Natural killer cell (primary cell): ENCODE measurements around the gene CISTR. TPM values are rescaled to one million over a fixed set of nuclear protein-coding genes. Genes with fewer than 3 reads are reported as not detected.
"Not testable (repeated sequence)": the region's sequence is repeated elsewhere in the genome, so short reads cannot be mapped to it uniquely, and the experiment has no call there.

ENCODE experiments used
- ATAC-seq, 3 donors: fragments of 150-1000 bp in 2 of 3; fragments of 200-7000 bp in 1 of 3; cut with Tn5 transposase; 1 replicate in 1 of 3; 2 replicates in 2 of 3; pipeline ENCODE4 v1.10.0; 2021; ENCODE audit warnings: mild to moderate bottlenecking in 2 of 3, moderate library complexity in 2 of 3
- DNase-seq, 2 donors: peaks; one replicate each; pipeline versions ENCODE4 v3.0.0 to v3.0.0-alpha.2; 2013 to 2021; ENCODE audit warnings: mixed read lengths in 1 of 2
- H3K27ac ChIP-seq: one replicate; pipeline ENCODE4 v1.5.1; 2013; ENCODE audit warnings: mild to moderate bottlenecking, low read length
- H3K27me3 ChIP-seq: one replicate; pipeline ENCODE4 v1.6.1; 2013; ENCODE audit warnings: low read length; ENCODE audit not compliant: control insufficient read depth, insufficient read depth
- H3K36me3 ChIP-seq: one replicate; pipeline ENCODE4 v1.6.1; 2013; ENCODE audit warnings: low read length; ENCODE audit not compliant: control insufficient read depth, insufficient read depth
- H3K4me1 ChIP-seq: one replicate; pipeline ENCODE4 v1.6.1; 2013; ENCODE audit warnings: low read length; ENCODE audit not compliant: control insufficient read depth, insufficient read depth
- H3K4me3 ChIP-seq: one replicate; pipeline ENCODE4 v1.5.1; 2013; ENCODE audit warnings: low read length
- H3K9me3 ChIP-seq: one replicate; pipeline ENCODE4 v1.6.1; 2013; ENCODE audit warnings: low read length; ENCODE audit not compliant: control insufficient read depth, insufficient read depth
- H3K27ac Mint-ChIP-seq, 2 donors: one replicate each; pipeline ENCODE4 v1.8.0; 2022; ENCODE audit warnings: mild to moderate bottlenecking in 2 of 2, mixed read lengths in 2 of 2, moderate library complexity in 1 of 2
- H3K27me3 Mint-ChIP-seq, 2 donors: one replicate each; pipeline ENCODE4 v1.8.0; 2022; ENCODE audit warnings: low read depth in 2 of 2, mixed read lengths in 2 of 2
- H3K36me3 Mint-ChIP-seq: one replicate; pipeline ENCODE4 v1.8.0; 2022; ENCODE audit warnings: mixed read lengths
- H3K4me1 Mint-ChIP-seq, 2 donors: one replicate each; pipeline ENCODE4 v1.8.0; 2022; ENCODE audit warnings: mixed read lengths in 2 of 2
- H3K4me3 Mint-ChIP-seq: one replicate; pipeline ENCODE4 v1.8.0; 2022; ENCODE audit warnings: mild to moderate bottlenecking, moderate library complexity, mixed read lengths
- H3K9me3 Mint-ChIP-seq, 2 donors: one replicate each; pipeline ENCODE4 v1.8.0; 2022; ENCODE audit warnings: mixed read lengths in 2 of 2
- CTCF ChIP-seq: fragments of 200-600 bp; IDR thresholded peaks from one replicate; pipeline ENCODE4 v1.8.0; 2022; ENCODE audit warnings: antibody characterized with exemption
- WGBS: methylation state at CpG from one replicate; pipeline ENCODE4 v1.1.7; 2013; ENCODE audit warnings: missing lambda C conversion rate; ENCODE audit not compliant: insufficient coverage; 5-methylcytosine and 5-hydroxymethylcytosine counted together
- intact Hi-C: fragments of 100-400 bp; cut with micrococcal nuclease; formaldehyde crosslinking; loops from one replicate; pipeline ENCODE4 v1.14.2; 2022
- total RNA-seq, 4 donors: library from RNA; stranded (reverse); fragments of 120-200 nt in 1 of 4; gene quantifications; one replicate each; pipeline versions ENCODE4 v1.2.3 to v1.2.4, GENCODE V29; 2013 to 2022

CISTR gene
- total RNA-seq, 3 donors from 2014 or later (not counting 1 experiment from before 2014, with no cell fraction given): not detected

GRCh38 chr12:53766881-53767280, 15.1 kb upstream of the CISTR start:
- Mint-ChIP-seq H3K9me3 (no peaks in the 10 kb centered on the region), H3K27ac (no peak overlapping the region), H3K27me3 (peaks cover 43 to 83% of the 10 kb centered on the region in 2 donors), H3K36me3 (no peaks in the 10 kb centered on the region), H3K4me1 (no peaks in the 10 kb centered on the region), H3K4me3 (no peak overlapping the region)
- H3K27ac ChIP-seq: no peak overlapping the region
- DNase-seq (no peak), ATAC-seq (no peak)
- TF ChIP-seq CTCF: no peak
- intact Hi-C loops: no loop called here
- 74% methylated on average over 3 of the region's 3 CpGs for WGBS
- no peaks in the 10 kb centered on the region for H3K4me1 ChIP-seq
- H3K4me3 ChIP-seq: no peak overlapping the region
- no peaks in the 10 kb centered on the region for H3K36me3 ChIP-seq
- H3K9me3 ChIP-seq: no peaks in the 10 kb centered on the region
- H3K27me3 ChIP-seq: peaks cover 12% of the 10 kb centered on the region

- H3K9me3 ChIP-seq: no peaks in the 10 kb centered on the region
- no peak for DNase-seq
- H3K4me1 Mint-ChIP-seq: no peaks in the 10 kb centered on the region
- no peaks in the 10 kb centered on the region for H3K36me3 Mint-ChIP-seq
- H3K27ac Mint-ChIP-seq: no peak overlapping the region
- 90% methylated on average over 2 of the region's 2 CpGs for WGBS
- no peak overlapping the region for H3K4me3 Mint-ChIP-seq
- no peak for ATAC-seq
- H3K9me3 Mint-ChIP-seq: no peaks in the 10 kb centered on the region
- intact Hi-C loops: no loop called here
- peaks cover 46 to 86% of the 10 kb centered on the region in 2 donors for H3K27me3 Mint-ChIP-seq
- no peaks in the 10 kb centered on the region for H3K36me3 ChIP-seq
- H3K4me1 ChIP-seq: no peaks in the 10 kb centered on the region
- no peak overlapping the region for H3K27ac ChIP-seq
- H3K4me3 ChIP-seq: no peak overlapping the region
- no peak for TF ChIP-seq CTCF
- H3K27me3 ChIP-seq: peaks cover 12% of the 10 kb centered on the region
Measured at GRCh38 chr12:53765891-53766290, 14.1 kb upstream of the CISTR start.

- Histone ChIP-seq H3K27me3 (peaks cover 12% of the 10 kb centered on the region), H3K4me1 (no peaks in the 10 kb centered on the region), H3K27ac (no peak overlapping the region), H3K9me3 (no peaks in the 10 kb centered on the region), H3K4me3 (no peak overlapping the region), H3K36me3 (no peaks in the 10 kb centered on the region)
- no peaks in the 10 kb centered on the region for H3K9me3 Mint-ChIP-seq
- no peaks in the 10 kb centered on the region for H3K4me1 Mint-ChIP-seq
- H3K27ac Mint-ChIP-seq: no peak overlapping the region
- ATAC-seq: no peak
- intact Hi-C loops: no loop called here
- TF ChIP-seq CTCF: no peak
- WGBS: 71% methylated on average over 4 of the region's 4 CpGs
- H3K4me3 Mint-ChIP-seq: no peak overlapping the region
- H3K27me3 Mint-ChIP-seq: peaks cover 51 to 82% of the 10 kb centered on the region in 2 donors
- H3K36me3 Mint-ChIP-seq: no peaks in the 10 kb centered on the region
- DNase-seq: no peak
Measured at GRCh38 chr12:53764615-53765014, 12.8 kb upstream of the CISTR start.

- H3K4me3 ChIP-seq, H3K4me3 Mint-ChIP-seq, H3K4me1 Mint-ChIP-seq, intact Hi-C loops, H3K36me3 ChIP-seq, H3K27ac Mint-ChIP-seq, ATAC-seq, H3K4me1 ChIP-seq, H3K27ac ChIP-seq, H3K36me3 Mint-ChIP-seq, H3K9me3 Mint-ChIP-seq, DNase-seq, H3K9me3 ChIP-seq: not testable (repeated sequence)
- WGBS: 89% methylated on average over 3 of the region's 3 CpGs
- peaks cover 12% of the 10 kb centered on the region for H3K27me3 ChIP-seq
- H3K27me3 Mint-ChIP-seq: peaks cover 67 to 87% of the 10 kb centered on the region in 2 donors
Measured at GRCh38 chr12:53762793-53763192, 11.0 kb upstream of the CISTR start.
